Activated CD4-positive, alpha-beta T cell treated with anti-CD3 and anti-CD28 coated beads for 4 hours (primary cell): ENCODE data around the gene BIRC7.
"Not testable (repeated sequence)": the region's sequence is repeated elsewhere in the genome, so short reads cannot be mapped to it uniquely, and the experiment has no call there.

Source experiments
- DNase-seq, 2 donors: peaks; one replicate each; pipeline ENCODE4 v3.0.0-alpha.2; 2020

Gene BIRC7

GRCh38 chr20:63249891-63250290, 14.2 kb downstream of the BIRC7 start:
- DNase-seq, result no peak

DNA sequence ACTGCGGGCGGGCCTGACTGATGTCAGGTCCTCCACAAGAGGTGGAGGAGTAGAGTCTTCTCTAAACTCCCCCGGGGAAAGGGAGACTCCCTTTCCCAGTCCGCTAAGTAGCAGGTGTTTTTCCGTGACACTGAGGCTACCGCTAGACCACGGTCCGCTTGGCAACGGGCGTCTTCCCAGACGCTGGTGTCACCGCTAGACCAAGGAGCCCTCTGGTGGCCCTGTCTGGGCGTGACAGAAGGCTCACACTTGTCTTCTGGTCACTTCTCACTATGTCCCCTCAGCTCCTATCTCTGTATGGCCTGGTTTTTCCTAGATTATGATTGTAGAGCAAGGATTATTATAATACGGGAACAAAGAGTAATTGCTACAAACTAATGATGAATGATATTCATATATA, 15.6 kb downstream of the BIRC7 start:
- DNase-seq, result not testable (repeated sequence)

DNA sequence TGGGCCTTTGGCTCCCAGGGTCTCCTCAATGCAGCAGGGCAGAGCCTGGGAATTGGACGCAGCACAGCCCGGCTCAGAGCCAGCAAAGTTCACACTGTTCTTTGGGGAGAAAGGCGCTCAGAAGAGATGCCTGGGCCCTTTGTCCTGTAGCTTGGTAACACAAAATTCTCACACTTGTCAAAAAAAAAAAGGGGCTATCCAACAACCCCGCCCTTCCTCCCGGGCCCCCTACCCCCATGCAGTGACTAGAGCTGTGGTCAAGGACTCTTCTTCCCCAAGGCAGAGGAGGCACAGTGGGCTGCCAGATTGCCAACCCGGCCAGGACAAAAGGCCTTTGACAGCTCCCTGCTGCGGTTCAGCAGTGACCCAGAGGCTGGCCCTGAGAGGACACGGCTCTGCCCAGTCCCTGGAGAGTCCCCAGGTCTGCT, 16.6 kb downstream of the BIRC7 start:
- no peak for DNase-seq

DNA sequence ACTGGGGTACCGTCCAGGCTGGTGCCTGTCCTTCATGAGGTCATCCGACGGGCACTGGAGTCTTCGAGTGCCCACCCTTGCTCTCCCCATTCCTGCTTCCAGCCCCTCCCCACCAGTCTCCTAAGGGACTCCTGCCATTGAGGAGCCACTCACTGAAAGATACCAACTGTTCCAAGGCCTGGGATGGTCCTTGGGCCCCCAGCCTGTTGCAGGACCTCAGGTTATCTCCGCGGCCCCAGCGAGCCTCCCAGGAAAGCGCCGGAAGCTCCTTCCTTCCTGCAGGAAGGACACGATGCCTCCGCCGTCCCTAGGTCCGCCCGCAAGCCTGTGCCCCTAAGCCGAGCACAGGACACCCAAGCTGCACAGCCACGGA, 17.3 kb downstream of the BIRC7 start:
- no peak for DNase-seq

GRCh38 chr20:63253438-63254231, 17.9 kb downstream of the BIRC7 start:
- DNase-seq, result no peak

DNA sequence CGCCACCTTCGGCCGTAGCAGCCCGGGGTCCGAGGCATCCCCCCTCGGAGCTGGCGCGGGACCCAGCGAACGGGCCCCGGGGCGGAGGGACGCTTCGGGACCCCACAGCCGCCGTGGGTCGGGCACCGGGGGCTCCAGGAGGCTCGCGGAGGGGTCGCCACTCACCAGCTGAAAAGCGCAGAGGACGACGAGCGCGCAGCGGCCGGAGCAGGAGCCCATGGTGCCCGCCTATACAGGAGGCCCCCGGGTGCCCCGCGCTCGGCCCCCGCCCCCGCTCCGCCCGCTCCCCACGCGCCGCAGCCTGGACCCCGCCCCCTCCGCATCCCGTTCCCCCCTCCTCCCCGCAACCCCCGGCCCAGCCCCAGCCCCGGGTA, 18.5 kb downstream of the BIRC7 start, which contains the start of gene NKAIN4:
Gene NKAIN4 (minus strand): TSS at position 232 of the 374 bp plus-strand sequence. CDS start 13 bp downstream, at position 219.
- no peak for DNase-seq

DNA sequence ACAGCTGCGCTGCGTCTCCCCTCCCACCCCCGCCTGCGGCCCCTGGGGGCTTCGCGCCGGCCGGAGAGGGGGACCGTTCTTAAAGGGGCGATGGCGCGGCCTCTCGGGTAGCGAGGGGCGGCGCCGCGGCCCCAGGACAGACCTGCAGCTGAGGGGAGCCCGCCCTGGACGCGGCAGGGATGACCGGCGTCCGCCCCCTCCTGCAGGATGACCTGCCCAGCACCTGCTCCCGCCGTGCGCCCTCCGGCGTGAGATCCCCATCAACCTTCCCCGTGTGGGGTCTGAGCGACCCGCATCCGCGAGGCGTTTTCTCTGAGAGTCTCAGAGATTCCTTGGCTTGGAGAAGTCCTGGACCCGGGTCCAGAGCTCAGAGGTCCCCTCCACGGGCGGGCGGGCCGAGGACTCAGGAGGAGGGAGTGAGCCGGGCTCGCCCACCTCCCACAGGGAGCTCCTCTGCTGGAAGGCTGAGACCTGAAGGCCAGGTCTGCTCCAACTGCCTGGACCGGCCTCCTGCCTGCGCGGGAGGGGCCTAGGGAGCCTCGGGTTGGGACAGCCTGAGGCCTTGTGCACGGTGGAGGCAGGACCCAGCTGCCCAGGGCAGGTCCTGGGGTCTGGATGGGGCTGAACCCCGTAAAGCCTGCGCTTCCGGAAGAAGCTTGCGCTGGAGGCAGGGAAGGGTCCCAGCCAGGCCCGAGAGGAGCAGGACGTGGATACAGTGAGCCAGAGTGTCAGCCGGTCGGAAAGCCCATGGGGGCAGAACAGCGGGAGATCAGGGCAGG, 19.1 kb downstream of the BIRC7 start:
- no peak for DNase-seq

DNA sequence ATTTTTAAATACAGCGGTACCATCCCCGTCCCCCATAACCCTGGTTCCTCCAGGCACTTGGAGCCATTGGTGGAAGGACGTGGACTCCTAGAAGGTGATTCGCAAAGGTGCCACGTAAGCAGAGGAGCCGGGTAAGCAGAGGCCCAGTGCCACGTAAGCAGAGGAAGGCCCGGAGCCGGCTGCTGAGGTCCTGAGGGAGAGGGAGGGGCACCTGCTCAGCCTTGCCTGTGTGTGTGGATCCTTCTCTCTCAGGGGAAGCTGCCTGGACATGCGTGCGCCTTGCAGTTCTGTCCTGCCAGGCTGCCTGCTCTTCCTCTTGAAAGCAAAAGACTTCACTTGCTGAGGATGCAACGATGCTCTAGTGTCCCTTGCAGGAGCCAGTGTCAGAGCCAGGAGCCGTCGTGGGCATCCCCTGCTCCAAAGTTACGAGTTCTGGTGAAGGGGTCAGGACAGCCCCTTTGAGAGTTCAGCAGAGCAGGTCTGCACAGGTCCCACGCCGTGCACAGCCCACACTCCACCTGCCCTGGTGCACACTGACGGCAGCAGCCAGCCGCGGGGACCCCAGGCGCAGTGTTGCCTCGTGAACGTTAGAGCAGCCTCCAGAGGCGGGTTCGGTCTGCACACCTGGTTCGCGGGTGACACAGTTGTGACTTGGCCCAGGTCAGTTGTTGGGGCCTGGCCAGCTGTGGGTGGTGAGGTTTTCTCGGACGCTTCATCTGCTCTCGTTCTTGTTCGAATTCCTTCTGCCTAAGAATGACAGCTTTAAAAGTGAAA, 20.4 kb downstream of the BIRC7 start:
- no peak for DNase-seq

DNA sequence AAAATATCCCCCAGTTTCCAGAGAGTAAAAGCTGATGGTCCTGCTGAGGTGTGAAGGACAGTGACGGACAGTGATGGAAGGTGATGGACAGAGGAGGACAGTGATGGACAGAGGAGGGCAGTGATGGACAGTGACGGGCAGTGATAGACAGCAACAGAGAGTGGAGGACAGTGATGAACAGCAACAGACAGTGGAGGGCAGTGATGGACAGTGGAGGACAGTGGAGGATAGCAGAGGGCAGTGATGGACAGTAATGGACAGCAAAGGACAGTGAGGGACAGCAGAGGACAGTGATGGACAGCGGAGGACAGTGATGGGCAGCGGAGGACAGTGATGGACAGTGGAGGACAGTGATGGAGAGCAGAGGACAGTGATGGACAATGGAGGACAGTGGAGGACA, 21.2 kb downstream of the BIRC7 start:
- DNase-seq, result no peak

GRCh38 chr20:63257629-63258028, 21.9 kb downstream of the BIRC7 start:
- no peak for DNase-seq

DNA sequence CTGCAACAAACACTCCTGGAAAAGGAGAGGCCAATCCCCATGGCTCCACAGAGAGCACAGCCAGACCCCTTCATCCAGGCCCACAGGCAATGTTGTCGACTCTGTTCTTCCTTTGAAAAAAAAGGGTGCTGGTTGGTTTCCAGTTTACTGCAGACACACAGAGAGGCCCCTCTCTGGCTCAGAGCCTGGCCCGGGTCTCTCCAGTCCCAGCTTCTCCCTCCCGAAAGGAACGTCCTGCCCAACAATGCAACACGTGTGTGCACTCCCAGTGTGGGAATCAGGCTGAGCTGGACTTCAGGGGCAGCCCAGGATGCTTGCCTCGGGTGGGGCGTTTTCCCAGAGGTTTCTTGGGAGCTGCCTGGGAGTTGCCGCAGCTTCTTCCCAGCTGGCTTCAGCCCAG, 23.1 kb downstream of the BIRC7 start:
- DNase-seq, result no peak

- DNase-seq, result no peak
Measured at GRCh38 chr20:63259734-63260460, 24.2 kb downstream of the BIRC7 start.

DNA sequence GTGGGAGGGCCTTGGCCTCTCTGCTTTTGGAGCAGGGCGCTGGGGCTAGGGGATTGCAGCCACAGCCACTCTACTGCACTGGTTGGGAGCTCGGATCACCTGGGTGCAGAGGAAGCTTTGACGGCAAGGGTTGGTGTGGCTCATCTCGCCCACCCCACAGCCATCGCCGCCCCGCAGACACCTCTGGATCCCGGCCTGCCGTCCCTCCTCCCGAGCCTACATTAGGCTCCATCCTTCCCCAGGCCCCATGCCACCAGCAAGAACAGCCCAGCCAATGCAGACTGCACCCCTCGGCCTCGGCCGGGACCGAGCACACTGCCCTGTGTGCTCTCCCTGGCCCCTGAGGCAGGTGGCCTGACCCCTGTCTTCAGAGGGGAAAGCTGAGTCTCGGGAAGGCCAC, 24.8 kb downstream of the BIRC7 start:
- DNase-seq, result no peak

GRCh38 chr20:63261060-63261794, 25.5 kb downstream of the BIRC7 start:
- DNase-seq, result no peak

DNA sequence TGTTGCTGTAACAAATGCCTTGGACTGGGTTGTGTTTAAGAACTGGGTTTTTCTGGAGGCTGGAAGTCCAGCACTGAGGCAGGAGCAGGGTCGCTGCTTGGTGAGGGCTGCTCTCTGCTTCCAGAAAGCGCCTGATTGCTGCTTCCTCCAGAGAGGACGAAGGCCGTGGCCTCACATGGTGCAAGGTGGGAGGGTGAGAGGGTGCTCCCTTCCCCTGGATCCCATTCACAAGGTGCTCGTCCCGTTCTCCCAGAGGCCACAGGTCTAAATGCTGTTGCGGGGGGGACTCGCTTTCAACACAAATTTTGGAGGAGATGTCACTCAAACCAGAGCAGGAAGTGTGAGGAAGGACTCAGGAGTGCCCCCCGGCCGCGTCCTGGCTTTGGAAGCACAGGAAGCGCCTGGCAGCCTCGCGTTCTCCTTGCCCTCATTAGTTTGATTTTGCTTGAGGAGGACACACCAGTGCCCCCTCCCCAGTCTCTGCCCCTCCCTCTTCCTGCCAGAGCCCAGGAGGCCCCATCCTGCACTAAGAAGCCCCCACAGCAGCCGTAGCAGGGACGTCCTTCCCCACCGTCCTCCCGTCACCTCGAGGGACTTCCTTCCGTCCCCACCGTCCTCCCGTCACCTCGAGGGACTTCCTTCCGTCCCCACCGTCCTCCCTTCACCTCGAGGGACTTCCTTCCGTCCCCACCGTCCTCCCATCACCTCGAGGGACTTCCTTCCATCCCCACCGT, 26.3 kb downstream of the BIRC7 start:
- DNase-seq, result no peak

- DNase-seq, result no peak
Measured at GRCh38 chr20:63262836-63263235, 27.1 kb downstream of the BIRC7 start.

DNA sequence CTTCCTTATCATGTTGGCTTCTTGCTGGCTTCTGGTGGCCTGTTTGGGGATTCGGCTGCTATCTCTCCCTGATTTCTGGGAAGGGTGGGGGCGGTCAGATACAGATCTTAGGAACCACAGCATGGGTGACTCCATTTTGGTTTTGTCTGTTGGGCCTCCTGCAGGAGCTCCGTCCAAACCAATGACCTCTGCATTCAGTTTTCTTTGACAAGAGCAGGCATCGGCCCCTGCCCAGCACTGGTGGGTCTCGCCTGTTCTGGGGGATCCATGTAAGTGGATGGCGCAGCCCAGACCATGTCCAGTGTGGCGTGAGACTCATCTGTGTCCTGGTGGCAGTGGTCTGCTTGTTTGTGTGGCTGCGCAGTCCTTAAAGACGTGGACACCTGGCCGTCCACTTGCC, 28.3 kb downstream of the BIRC7 start:
- no peak for DNase-seq

GRCh38 chr20:63264519-63264918, 28.8 kb downstream of the BIRC7 start:
- no peak for DNase-seq

GRCh38 chr20:63265891-63266515, 30.3 kb downstream of the BIRC7 start:
- DNase-seq, result no peak

GRCh38 chr20:63267691-63268090, 32.0 kb downstream of the BIRC7 start:
- no peak for DNase-seq

DNA sequence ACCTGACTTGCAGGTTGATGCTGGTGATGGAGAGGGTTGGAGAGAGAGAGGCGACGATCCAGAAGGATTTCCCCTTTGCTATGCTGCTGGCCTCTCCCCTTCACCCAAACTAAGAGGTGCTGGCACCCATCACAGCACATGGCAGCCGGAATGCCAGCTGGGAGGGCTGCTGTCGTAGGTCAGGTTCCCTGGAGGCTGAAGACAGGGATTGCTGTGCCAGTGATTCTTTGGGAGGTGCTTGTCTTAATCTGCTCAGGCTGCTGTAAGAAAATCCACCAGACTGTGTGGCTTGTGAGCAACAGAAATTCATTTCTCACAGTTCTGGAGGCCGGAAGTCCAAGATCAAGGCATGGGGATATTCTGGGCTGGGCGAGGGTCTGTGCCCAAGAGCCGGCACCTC, 32.6 kb downstream of the BIRC7 start:
- DNase-seq, result no peak
